ENCODE results near the gene TVP23C.
"Not testable (repeated sequence)": the region's sequence is repeated elsewhere in the genome, so short reads cannot be mapped to it uniquely, and the experiment has no call there.

DNA sequence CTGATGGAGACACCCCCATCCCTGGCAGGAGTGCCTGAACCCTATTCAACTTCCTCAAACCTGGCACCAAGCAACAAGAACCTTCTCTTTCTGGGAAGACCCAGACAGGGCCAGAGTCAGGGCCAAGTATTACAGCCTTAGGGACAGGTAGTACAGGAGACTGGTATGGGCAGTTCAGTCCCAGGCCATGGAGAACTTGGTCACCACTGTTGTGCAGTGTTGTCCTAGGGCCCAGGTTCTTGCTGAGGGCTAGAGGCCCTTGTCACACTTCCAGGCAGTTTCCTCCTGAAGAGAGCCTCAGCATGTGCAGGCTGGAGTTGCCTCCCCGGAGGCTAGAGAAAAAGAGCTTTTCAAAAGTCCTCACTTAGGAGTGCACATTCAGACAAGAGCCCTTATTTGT, 27.6 kb upstream of the TVP23C start:
- TF ChIP-seq, protein P1, sequence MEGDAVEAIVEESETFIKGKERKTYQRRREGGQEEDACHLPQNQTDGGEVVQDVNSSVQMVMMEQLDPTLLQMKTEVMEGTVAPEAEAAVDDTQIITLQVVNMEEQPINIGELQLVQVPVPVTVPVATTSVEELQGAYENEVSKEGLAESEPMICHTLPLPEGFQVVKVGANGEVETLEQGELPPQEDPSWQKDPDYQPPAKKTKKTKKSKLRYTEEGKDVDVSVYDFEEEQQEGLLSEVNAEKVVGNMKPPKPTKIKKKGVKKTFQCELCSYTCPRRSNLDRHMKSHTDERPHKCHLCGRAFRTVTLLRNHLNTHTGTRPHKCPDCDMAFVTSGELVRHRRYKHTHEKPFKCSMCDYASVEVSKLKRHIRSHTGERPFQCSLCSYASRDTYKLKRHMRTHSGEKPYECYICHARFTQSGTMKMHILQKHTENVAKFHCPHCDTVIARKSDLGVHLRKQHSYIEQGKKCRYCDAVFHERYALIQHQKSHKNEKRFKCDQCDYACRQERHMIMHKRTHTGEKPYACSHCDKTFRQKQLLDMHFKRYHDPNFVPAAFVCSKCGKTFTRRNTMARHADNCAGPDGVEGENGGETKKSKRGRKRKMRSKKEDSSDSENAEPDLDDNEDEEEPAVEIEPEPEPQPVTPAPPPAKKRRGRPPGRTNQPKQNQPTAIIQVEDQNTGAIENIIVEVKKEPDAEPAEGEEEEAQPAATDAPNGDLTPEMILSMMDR (conservative IDR thresholded peaks at IDR 0.05), result not testable (repeated sequence)
- not testable (repeated sequence) for TF ChIP-seq EZH2 (IDR thresholded peaks at IDR 0.05; ENCODE audit: low read depth)

Data from PC-9 (cell line).